Activated CD4-positive, alpha-beta T cell treated with anti-CD3 and anti-CD28 coated beads for 1 hour (primary cell): ENCODE data around the gene VAMP1.

Experiments used
- DNase-seq: peaks from one replicate; pipeline ENCODE4 v3.0.0-alpha.2; 2020

VAMP1 gene

GRCh38 chr12:6423267-6424007, 47.0 kb downstream of the VAMP1 start:
- peak; percentile 65 for DNase-seq

DNA sequence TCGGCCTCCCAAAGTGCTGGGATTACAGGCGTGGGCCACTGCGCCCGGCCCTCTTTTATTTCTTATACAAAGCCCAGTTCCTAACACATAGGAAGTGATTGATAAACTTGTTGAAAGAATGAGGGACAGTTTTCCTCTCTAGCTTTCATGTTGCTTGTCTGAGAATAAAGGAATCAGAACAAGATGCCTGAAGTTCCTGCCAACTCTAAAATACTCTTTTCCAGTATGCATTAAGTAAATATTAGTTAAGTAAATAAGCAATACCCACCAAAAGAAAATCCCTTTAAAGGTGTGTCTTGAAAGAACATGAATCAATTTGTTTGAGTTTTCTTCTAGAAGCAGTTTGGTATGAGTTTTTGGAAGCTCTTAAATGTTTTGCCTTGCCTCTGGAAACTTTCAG, 50.1 kb downstream of the VAMP1 start:
- DNase-seq, result no peak

GRCh38 chr12:6418796-6419195, 51.7 kb downstream of the VAMP1 start:
- DNase-seq, result no peak

- no peak for DNase-seq
Measured at GRCh38 chr12:6416596-6416995, 53.9 kb downstream of the VAMP1 start.
